WTC11 (cell line): ENCODE results near the gene RUNX2. TPM values are rescaled to one million over a fixed set of nuclear protein-coding genes. Genes with fewer than 3 reads are reported as not detected.
"Not testable (repeated sequence)": the region's sequence is repeated elsewhere in the genome, so short reads cannot be mapped to it uniquely, and the experiment has no call there.

Source experiments
- ATAC-seq: fragments of 200-7000 bp; cut with Tn5 transposase; 2 replicates; pipeline ENCODE4 v1.10.0; 2021; ENCODE audit warnings: mild to moderate bottlenecking, moderate library complexity
- Bru-seq: library from RNA; stranded (reverse); fragments of 400-500 nt; gene quantifications from one replicate; lab custom pipeline; 2021; lab: Mats Ljungman, UMichigan
- CTCF ChIA-PET: fragments of 300-600 bp; sonication (Branson Sonifier 250); formaldehyde crosslinking; loops from one replicate; lab custom pipeline; 2021; ENCODE audit warnings: antibody characterized with exemption; lab: Charles Lee
- POLR2A ChIA-PET: fragments of 350-600 bp; sonication (Branson Sonifier 250); formaldehyde crosslinking; loops from one replicate; lab custom pipeline; 2021; ENCODE audit warnings: antibody characterized with exemption; lab: Charles Lee
- DNase-seq: peaks from one replicate; pipeline ENCODE4 v3.0.0; 2021; ENCODE audit warnings: low spot score
- H3K27ac Mint-ChIP-seq: 2 replicates; pipeline ENCODE4 v1.8.0; 2021; ENCODE audit warnings: mixed read lengths
- H3K27me3 Mint-ChIP-seq: 2 replicates; pipeline ENCODE4 v1.8.0; 2021; ENCODE audit warnings: low read depth, mild to moderate bottlenecking, moderate library complexity, mixed read lengths
- H3K36me3 Mint-ChIP-seq: 2 replicates; pipeline ENCODE4 v1.8.0; 2021; ENCODE audit warnings: mixed read lengths
- H3K4me1 Mint-ChIP-seq: 2 replicates; pipeline ENCODE4 v1.8.0; 2022; ENCODE audit warnings: mixed read lengths
- H3K4me3 Mint-ChIP-seq: 2 replicates; pipeline ENCODE4 v1.8.0; 2021; ENCODE audit warnings: mild to moderate bottlenecking, moderate library complexity, mixed read lengths
- H3K9me3 Mint-ChIP-seq: 2 replicates; pipeline ENCODE4 v1.8.0; 2021; ENCODE audit warnings: mixed read lengths
- ATF3 ChIP-seq: sonication (generic); formaldehyde crosslinking; conservative IDR thresholded peaks from 2 replicates; pipeline ENCODE4 v1.8.1; 2022; ENCODE audit warnings: mild to moderate bottlenecking, missing genetic modification reagents
- ATF6 ChIP-seq: sonication (generic); formaldehyde crosslinking; IDR thresholded peaks from 2 replicates; pipeline ENCODE4 v1.8.1; 2023; ENCODE audit warnings: mild to moderate bottlenecking, missing genetic modification reagents
- CREM ChIP-seq: sonication (generic); formaldehyde crosslinking; IDR thresholded peaks from 2 replicates; pipeline ENCODE4 v1.8.1; 2022; ENCODE audit warnings: mild to moderate bottlenecking, missing genetic modification reagents, moderate library complexity
- E2F4 ChIP-seq: sonication (generic); formaldehyde crosslinking; IDR thresholded peaks from 2 replicates; pipeline ENCODE4 v1.8.1; 2022; ENCODE audit warnings: low read depth, mild to moderate bottlenecking, moderate library complexity, missing genetic modification reagents, borderline replicate concordance
- EMX1 ChIP-seq: fragments of 250-450 bp; sonication (Bioruptor Pico); IDR thresholded peaks from 2 replicates; pipeline ENCODE4 v1.8.0; 2021; ENCODE audit warnings: mild to moderate bottlenecking
- ESRRA ChIP-seq: sonication (generic); formaldehyde crosslinking; IDR thresholded peaks from 2 replicates; pipeline ENCODE4 v1.8.1; 2022; ENCODE audit warnings: mild to moderate bottlenecking, missing genetic modification reagents, borderline replicate concordance
- ETV6 ChIP-seq: sonication (generic); formaldehyde crosslinking; IDR thresholded peaks from 2 replicates; pipeline ENCODE4 v1.8.1; 2022; ENCODE audit warnings: mild to moderate bottlenecking, missing genetic modification reagents
- IRF1 ChIP-seq: sonication (generic); formaldehyde crosslinking; IDR thresholded peaks from 2 replicates; pipeline ENCODE4 v1.8.0; 2023; ENCODE audit warnings: missing genetic modification reagents
- JUN ChIP-seq: sonication (generic); formaldehyde crosslinking; IDR thresholded peaks from 2 replicates; pipeline ENCODE4 v1.8.0; 2023; ENCODE audit warnings: mild to moderate bottlenecking, missing genetic modification reagents
- SMAD4 ChIP-seq: sonication (generic); formaldehyde crosslinking; IDR thresholded peaks from 2 replicates; pipeline ENCODE4 v1.8.0; 2022; ENCODE audit warnings: mild to moderate bottlenecking, missing genetic modification reagents
- TEAD4 ChIP-seq: sonication (generic); formaldehyde crosslinking; IDR thresholded peaks from 2 replicates; pipeline ENCODE4 v1.8.0; 2022; ENCODE audit warnings: mild to moderate bottlenecking, missing genetic modification reagents
- ZBTB43 ChIP-seq: sonication (generic); formaldehyde crosslinking; IDR thresholded peaks from 2 replicates; pipeline ENCODE4 v1.8.1; 2023; ENCODE audit warnings: mild to moderate bottlenecking, missing genetic modification reagents
- ZNF121 ChIP-seq: sonication (generic); formaldehyde crosslinking; IDR thresholded peaks from 2 replicates; pipeline ENCODE4 v1.8.0; 2023; ENCODE audit warnings: missing genetic modification reagents
- ZNF425 ChIP-seq: fragments of 250-450 bp; sonication (Bioruptor Pico); conservative IDR thresholded peaks from 2 replicates; pipeline ENCODE4 v1.9.0; 2021; ENCODE audit warnings: mild to moderate bottlenecking
- ZNF671 ChIP-seq: fragments of 250-450 bp; sonication (Bioruptor Pico); IDR thresholded peaks from 2 replicates; pipeline ENCODE4 v1.8.0; 2021; ENCODE audit warnings: mild to moderate bottlenecking
- ZSCAN18 ChIP-seq: fragments of 250-450 bp; sonication (Bioruptor Pico); IDR thresholded peaks from 2 replicates; pipeline ENCODE4 v2.1.2; 2022; ENCODE audit warnings: mild to moderate bottlenecking, moderate library complexity
- long read RNA-seq, 3 experiments: library from RNA in 1 of 3; library from capped mRNA in 1 of 3; library from polyadenylated mRNA in 1 of 3; unstranded in 2 of 3; stranded (forward) in 1 of 3; transcript quantifications; one replicate each; pipeline ENCODE4 v2.0.0, GENCODE V29; 2021
- total RNA-seq: library from RNA; stranded (reverse); gene quantifications from 3 replicates; pipeline ENCODE4 v1.2.3, GENCODE V29; 2021

Gene RUNX2
- total RNA-seq (0.28 to 0.55 TPM (median 0.53 TPM) in 3 replicates), Bru-seq, nascent RNA (percentile 27 among the genes with signal in this experiment)
- long read RNA-seq, experiment 1, full-length matches to known transcripts, result 1 of 5 reads
- long read RNA-seq, experiment 1, partial matches to known transcripts, result 2 of 5 reads
- long read RNA-seq, experiment 1, other reads (novel, unspliced or antisense), result 2 of 5 reads
- long read RNA-seq, experiment 2, result 0 reads
- long read RNA-seq, experiment 3, result 0 reads

- TF ChIP-seq ZNF121 (CRISPR knock-in tag), result no peak
- no peak for TF ChIP-seq TEAD4 (CRISPR knock-in tag)
- no peak for TF ChIP-seq ATF3 (CRISPR knock-in tag)
- TF ChIP-seq SMAD4 (CRISPR knock-in tag), result no peak
- no peak for TF ChIP-seq ZNF671 (CRISPR knock-in tag)
- no peak for TF ChIP-seq ZNF425 (CRISPR knock-in tag)
- TF ChIP-seq JUN (CRISPR knock-in tag), result no peak
- no peak for TF ChIP-seq ZSCAN18 (CRISPR knock-in tag)
- no peak for TF ChIP-seq IRF1 (CRISPR knock-in tag)
- no peak for TF ChIP-seq EMX1 (CRISPR knock-in tag)
- no peak for TF ChIP-seq ATF6 (CRISPR knock-in tag)
- no peak for TF ChIP-seq CREM (CRISPR knock-in tag)
- no peak for TF ChIP-seq ZBTB43 (CRISPR knock-in tag)
- TF ChIP-seq ESRRA (CRISPR knock-in tag), result no peak
- TF ChIP-seq ETV6 (CRISPR knock-in tag), result no peak
- TF ChIP-seq, all 79 proteins: peak for 0
- ATAC-seq, result peak; percentile 70
- CTCF ChIA-PET, result no interaction called here
Measured at GRCh38 chr6:45327956-45328522, at the start of gene RUNX2. Gene RUNX2, plus strand, starts transcription at chr6:45328330. Its CDS starts 397 bp downstream, at chr6:45328727.

GRCh38 chr6:45278367-45278766 is 49.8 kb upstream of the RUNX2 start:
- ChIA-PET CTCF (no interaction called here), POLR2A (no interaction called here)
- peaks cover 53% of the 10 kb centered on the region for H3K36me3 Mint-ChIP-seq
- no peak for DNase-seq
- peaks cover 8% of the 10 kb centered on the region for H3K4me1 Mint-ChIP-seq
- no peak overlapping the region for H3K4me3 Mint-ChIP-seq
- H3K9me3 Mint-ChIP-seq, result peaks cover 54% of the 10 kb centered on the region
- no peak for TF ChIP-seq E2F4 (CRISPR knock-in tag)
- H3K27me3 Mint-ChIP-seq, result no peaks in the 10 kb centered on the region; the same call in 1 of the 2 replicates
- no peak overlapping the region for H3K27ac Mint-ChIP-seq
- ATAC-seq, result no peak

More at GRCh38 chr6:45327956-45328522, at the start of gene RUNX2:
- no peak within 1 kb of the TSS for H3K27ac Mint-ChIP-seq
- H3K27me3 Mint-ChIP-seq, result no peaks in the 10 kb centered on the region
- H3K4me3 Mint-ChIP-seq, result no peak within 1 kb of the TSS; the same call in 1 of the 2 replicates
- POLR2A ChIA-PET, result no interaction called here
- H3K9me3 Mint-ChIP-seq, result no peaks in the 10 kb centered on the region
- H3K4me1 Mint-ChIP-seq, result peaks cover 28% of the 10 kb centered on the region
- no peaks in the 10 kb centered on the region for H3K36me3 Mint-ChIP-seq
- DNase-seq, result no peak

GRCh38 chr6:45286707-45287106 is 41.4 kb upstream of the RUNX2 start:
- Mint-ChIP-seq H3K9me3 (peaks cover 36% of the 10 kb centered on the region), H3K36me3 (peaks cover 40% of the 10 kb centered on the region)
- H3K4me3 Mint-ChIP-seq, H3K27me3 Mint-ChIP-seq, H3K4me1 Mint-ChIP-seq, POLR2A ChIA-PET, H3K27ac Mint-ChIP-seq, DNase-seq, CTCF ChIA-PET, ATAC-seq: not testable (repeated sequence)
